Activated naive CD4-positive, alpha-beta T cell treated with anti-CD3 and anti-CD28 coated beads, Interleukin-2, amount 10 ng/mL, durations not matched to agents 7 days and 5 days (primary cell): ENCODE data around the gene DNAH10.

Source experiments
- CTCF ChIA-PET: fragments of 350-600 bp; sonication (Branson Sonifier 250); formaldehyde crosslinking; loops from one replicate; lab custom pipeline; 2021; ENCODE audit warnings: antibody characterized with exemption; lab: Charles Lee
- DNase-seq: peaks from one replicate; pipeline ENCODE4 v3.0.0-alpha.2; 2020
- H3K27ac Mint-ChIP-seq: one replicate; pipeline ENCODE4 v1.8.0; 2021; ENCODE audit warnings: mild to moderate bottlenecking, moderate library complexity, mixed read lengths
- H3K27me3 Mint-ChIP-seq: one replicate; pipeline ENCODE4 v1.8.0; 2021; ENCODE audit warnings: mild to moderate bottlenecking, mixed read lengths
- H3K36me3 Mint-ChIP-seq: one replicate; pipeline ENCODE4 v1.8.0; 2021; ENCODE audit warnings: mixed read lengths
- H3K4me1 Mint-ChIP-seq: one replicate; pipeline ENCODE4 v1.8.0; 2021; ENCODE audit warnings: mixed read lengths
- H3K4me3 Mint-ChIP-seq: one replicate; pipeline ENCODE4 v1.8.0; 2021; ENCODE audit warnings: mild to moderate bottlenecking, moderate library complexity, mixed read lengths
- H3K9me3 Mint-ChIP-seq: one replicate; pipeline ENCODE4 v1.8.0; 2021; ENCODE audit warnings: mixed read lengths

The DNAH10 gene

DNA sequence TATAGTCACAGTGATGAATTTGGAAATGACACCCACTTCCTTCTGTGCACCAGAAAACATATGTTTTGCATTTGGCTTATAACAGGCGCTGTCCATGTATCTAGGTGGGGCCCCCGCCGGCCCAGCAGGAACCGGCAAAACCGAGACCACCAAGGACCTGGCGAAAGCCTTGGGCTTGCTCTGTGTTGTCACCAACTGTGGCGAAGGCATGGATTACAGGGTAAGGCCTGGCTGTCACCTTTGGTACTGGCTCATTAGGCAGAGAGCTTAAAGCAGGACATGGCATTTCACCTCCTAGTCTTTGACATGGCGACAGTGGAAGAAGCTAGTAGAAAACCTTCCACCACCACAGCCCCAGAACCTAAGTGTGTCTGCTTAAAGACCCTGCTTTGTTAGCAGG is 85.8 kb downstream of the DNAH10 start:
- H3K4me3 Mint-ChIP-seq, result no peak overlapping the region
- H3K4me1 Mint-ChIP-seq, result no peaks in the 10 kb centered on the region

DNA sequence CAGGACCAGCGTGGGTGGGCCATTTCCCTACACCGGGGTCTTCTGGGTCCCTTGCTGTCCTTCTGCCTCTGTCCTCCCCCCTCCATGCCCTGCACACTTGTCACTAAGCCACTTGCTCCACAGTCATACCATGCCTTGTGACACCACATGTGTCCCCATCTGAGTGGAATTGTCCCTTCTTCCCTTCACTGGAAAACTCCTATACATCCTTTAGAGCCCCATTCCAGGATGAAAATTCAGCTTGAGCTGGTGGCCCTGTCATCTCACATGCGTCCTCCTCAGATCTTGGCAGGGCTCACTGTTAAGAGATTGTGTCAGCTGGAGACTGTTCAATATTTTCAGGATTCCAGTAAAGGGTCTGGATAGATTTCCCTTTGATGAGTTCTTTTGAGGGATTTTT is 87.4 kb downstream of the DNAH10 start:
- Mint-ChIP-seq H3K36me3 (no peaks in the 10 kb centered on the region), H3K9me3 (no peaks in the 10 kb centered on the region), H3K4me3 (no peak overlapping the region), H3K27ac (no peak overlapping the region), H3K4me1 (no peaks in the 10 kb centered on the region), H3K27me3 (no peaks in the 10 kb centered on the region)
- DNase-seq, result no peak
- CTCF ChIA-PET, result interaction anchor here (1.1 kb wide), 1 partner anchor 135 kb away, joined by 3 read pairs; no protein-coding TSS in a partner anchor

More for the DNA sequence above, 85.8 kb downstream of the DNAH10 start:
- Mint-ChIP-seq H3K9me3 (no peaks in the 10 kb centered on the region), H3K27ac (no peak overlapping the region), H3K36me3 (no peaks in the 10 kb centered on the region), H3K27me3 (no peaks in the 10 kb centered on the region)
- CTCF ChIA-PET, result no interaction called here
- DNase-seq, result no peak

DNA sequence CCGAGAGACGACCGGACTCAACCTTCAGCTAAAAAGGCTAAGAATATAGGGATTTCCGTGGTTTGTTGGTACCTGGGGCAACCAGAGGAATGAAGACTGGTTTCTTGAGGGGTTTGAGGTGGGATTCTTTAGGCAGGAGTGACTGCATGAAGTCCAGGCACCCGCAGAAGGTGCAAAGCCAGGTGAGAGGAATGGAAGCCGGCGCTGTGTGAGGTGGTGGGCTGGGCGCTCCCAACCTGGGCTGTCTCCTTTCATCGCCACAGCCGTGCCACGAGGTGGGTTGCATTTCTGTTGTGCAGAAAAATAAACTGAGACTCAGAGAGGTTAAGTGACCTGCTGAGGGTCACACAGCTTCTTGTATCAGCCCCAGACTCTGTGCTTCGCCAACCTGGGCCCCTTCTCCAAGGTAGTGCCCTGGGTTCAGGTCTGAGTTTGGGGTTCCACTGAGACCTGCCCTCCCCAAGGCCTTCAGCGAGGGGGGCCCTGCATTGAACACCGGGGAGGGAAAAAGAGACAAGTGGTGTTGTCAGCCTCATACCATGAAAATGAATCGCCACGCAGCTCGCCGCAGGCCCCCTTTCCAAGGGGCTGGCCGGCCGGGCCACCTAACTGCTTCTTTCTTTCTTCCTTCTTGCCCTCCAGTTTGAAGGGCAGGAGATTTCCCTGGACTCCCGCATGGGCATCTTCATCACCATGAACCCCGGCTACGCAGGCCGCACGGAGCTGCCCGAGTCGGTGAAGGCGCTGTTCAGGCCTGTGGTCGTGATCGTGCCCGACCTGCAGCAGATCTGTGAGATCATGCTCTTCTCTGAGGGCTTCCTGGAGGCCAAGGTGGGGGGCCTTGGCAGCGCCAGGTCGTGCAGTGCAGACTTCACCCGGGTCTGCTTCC is 88.4 kb downstream of the DNAH10 start:
- CTCF ChIA-PET, result interaction anchor here (1.1 kb wide), 1 partner anchor 134 kb away, joined by 3 read pairs; no protein-coding TSS in a partner anchor
- Mint-ChIP-seq H3K27me3 (no peaks in the 10 kb centered on the region), H3K9me3 (no peaks in the 10 kb centered on the region), H3K4me1 (no peaks in the 10 kb centered on the region), H3K4me3 (no peak overlapping the region), H3K27ac (no peak overlapping the region), H3K36me3 (no peaks in the 10 kb centered on the region)
- DNase-seq, result no peak

DNA sequence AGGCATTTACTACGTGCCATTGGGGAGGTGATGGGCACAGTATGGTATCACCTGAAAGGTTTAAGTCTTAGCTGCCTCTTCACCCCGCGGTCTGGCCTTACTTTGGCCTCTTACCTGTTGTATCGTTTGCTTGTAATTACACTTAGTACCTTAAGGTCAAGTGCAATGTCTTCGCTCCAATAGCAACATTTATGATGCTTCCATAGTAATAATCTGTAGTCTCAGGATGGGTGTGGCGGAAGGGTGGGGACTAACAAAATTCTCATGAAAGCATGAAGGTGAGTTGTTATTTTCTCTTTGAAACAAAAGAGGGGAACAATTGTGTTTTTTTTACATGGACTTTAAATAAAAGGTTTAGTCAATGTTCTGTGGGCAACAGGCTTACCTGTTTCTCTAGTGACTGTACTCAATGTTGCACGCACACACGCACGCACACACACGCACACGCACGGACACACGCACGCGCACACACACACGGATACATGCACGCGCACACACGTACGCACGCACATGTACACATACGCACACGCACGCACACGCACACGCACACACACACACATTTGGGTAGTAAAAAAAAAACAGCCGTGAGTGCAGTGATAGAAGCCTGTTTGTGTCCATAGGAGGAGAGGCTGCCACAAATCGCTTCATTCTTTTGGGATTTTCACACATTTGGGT is 91.4 kb downstream of the DNAH10 start:
- DNase-seq, result no peak
- H3K27me3 Mint-ChIP-seq, result no peaks in the 10 kb centered on the region
- no peaks in the 10 kb centered on the region for H3K4me1 Mint-ChIP-seq
- H3K36me3 Mint-ChIP-seq, result no peaks in the 10 kb centered on the region
- H3K4me3 Mint-ChIP-seq, result no peak overlapping the region
- CTCF ChIA-PET, result no interaction called here
- H3K9me3 Mint-ChIP-seq, result no peaks in the 10 kb centered on the region
- H3K27ac Mint-ChIP-seq, result no peak overlapping the region

DNA sequence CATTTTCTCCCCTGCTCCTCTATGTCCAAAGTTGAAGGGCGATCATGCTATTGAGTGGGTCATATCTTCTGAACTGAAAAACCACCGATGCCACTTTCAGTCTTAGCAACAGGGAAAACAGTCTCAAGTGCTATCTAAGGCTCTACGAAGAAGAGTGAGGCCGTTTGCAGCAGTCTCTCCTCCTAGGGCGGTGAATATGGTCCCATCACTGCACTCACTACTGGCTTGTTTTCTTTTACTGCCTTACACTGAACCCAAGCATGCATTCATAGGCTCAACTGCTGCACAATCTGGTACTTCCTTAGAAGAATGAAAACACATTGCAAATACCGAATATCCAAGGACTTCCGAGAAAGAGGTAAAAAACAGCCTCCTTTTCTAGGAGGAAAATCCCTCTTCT is 92.1 kb downstream of the DNAH10 start:
- no peak overlapping the region for H3K4me3 Mint-ChIP-seq

DNA sequence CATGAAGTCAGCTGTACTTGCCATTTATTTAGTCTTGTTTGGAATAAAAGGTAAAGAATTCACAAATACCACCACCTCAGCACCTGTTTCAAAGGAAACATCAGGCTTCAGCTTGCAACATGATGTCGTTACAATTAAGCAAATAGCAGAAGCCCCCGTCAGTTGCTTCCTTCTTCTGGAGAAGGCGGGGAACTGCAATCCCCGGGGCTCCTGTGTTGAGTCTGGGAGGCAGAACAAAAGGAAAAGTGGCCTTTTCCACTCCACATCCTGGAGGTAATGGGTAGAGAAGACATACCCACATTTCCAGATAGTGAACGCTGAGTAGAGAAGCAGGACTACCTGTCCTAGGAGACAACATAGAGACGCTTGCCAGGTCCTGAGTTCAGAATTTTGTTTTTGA is 92.8 kb downstream of the DNAH10 start:
- Mint-ChIP-seq H3K27me3 (no peaks in the 10 kb centered on the region), H3K4me3 (no peak overlapping the region)
- CTCF ChIA-PET, result no interaction called here

More for the DNA sequence above, 92.1 kb downstream of the DNAH10 start:
- Mint-ChIP-seq H3K4me1 (no peaks in the 10 kb centered on the region), H3K27me3 (no peaks in the 10 kb centered on the region), H3K36me3 (no peaks in the 10 kb centered on the region), H3K9me3 (no peaks in the 10 kb centered on the region), H3K27ac (no peak overlapping the region)
- no peak for DNase-seq
- CTCF ChIA-PET, result no interaction called here

DNA sequence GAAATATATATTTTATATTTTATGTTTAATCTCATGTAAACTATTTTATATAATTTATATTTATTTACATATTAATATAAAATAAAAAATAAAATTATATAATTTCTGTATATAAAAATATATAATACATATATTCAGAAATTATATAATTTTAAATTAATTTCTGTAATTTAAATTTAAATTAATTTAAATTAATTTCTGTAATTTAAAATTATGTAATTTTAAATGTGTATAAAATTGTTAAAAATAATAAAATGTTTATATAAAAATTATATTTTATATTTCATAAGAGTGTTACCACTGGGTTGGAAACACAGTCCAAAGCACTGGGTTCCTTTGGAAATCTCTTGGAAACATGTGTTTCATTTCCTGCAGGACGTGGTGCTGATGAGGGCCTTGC is 94.6 kb downstream of the DNAH10 start:
- H3K9me3 Mint-ChIP-seq, result no peaks in the 10 kb centered on the region
- H3K4me1 Mint-ChIP-seq, result no peaks in the 10 kb centered on the region
- no peaks in the 10 kb centered on the region for H3K27me3 Mint-ChIP-seq
- DNase-seq, result no peak
- no peak overlapping the region for H3K4me3 Mint-ChIP-seq
- H3K27ac Mint-ChIP-seq, result no peak overlapping the region
- CTCF ChIA-PET, result no interaction called here
- H3K36me3 Mint-ChIP-seq, result no peaks in the 10 kb centered on the region

More for the DNA sequence above, 92.8 kb downstream of the DNAH10 start:
- H3K4me1 Mint-ChIP-seq, result no peaks in the 10 kb centered on the region
- H3K27ac Mint-ChIP-seq, result no peak overlapping the region
- H3K36me3 Mint-ChIP-seq, result no peaks in the 10 kb centered on the region
- no peaks in the 10 kb centered on the region for H3K9me3 Mint-ChIP-seq
- no peak for DNase-seq

DNA sequence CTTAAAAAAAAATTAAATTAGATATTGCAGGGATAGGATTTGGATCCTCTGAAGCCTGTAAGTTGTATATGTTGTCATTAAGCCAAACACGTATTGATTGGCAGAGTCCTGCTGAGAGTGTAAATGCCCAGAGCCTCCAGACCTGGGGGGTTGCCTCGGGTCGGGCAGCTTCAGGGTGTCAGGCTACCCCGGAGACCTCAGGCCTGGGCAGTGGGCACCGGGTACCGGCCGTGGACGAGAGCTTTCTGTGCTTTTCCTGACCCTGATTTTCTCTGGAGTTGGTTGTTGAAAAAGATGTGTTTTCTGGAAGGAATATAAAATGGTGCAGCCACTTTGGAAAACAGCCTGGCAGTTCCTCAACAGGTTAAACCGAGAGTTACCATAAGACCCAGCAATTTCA is 96.1 kb downstream of the DNAH10 start:
- no peak overlapping the region for H3K4me3 Mint-ChIP-seq
- H3K4me1 Mint-ChIP-seq, result no peaks in the 10 kb centered on the region
- no peak for DNase-seq
- no peaks in the 10 kb centered on the region for H3K9me3 Mint-ChIP-seq
- H3K36me3 Mint-ChIP-seq, result no peaks in the 10 kb centered on the region
- peaks cover 4% of the 10 kb centered on the region for H3K27me3 Mint-ChIP-seq
- no peak overlapping the region for H3K27ac Mint-ChIP-seq
- CTCF ChIA-PET, result no interaction called here

GRCh38 chr12:123859035-123859434 is 96.9 kb downstream of the DNAH10 start:
- DNase-seq, result no peak
- H3K36me3 Mint-ChIP-seq, result no peaks in the 10 kb centered on the region
- H3K27ac Mint-ChIP-seq, result no peak overlapping the region
- no peaks in the 10 kb centered on the region for H3K4me1 Mint-ChIP-seq
- H3K9me3 Mint-ChIP-seq, result no peaks in the 10 kb centered on the region
- no peak overlapping the region for H3K4me3 Mint-ChIP-seq
- peaks cover 4% of the 10 kb centered on the region for H3K27me3 Mint-ChIP-seq
- CTCF ChIA-PET, result no interaction called here

DNA sequence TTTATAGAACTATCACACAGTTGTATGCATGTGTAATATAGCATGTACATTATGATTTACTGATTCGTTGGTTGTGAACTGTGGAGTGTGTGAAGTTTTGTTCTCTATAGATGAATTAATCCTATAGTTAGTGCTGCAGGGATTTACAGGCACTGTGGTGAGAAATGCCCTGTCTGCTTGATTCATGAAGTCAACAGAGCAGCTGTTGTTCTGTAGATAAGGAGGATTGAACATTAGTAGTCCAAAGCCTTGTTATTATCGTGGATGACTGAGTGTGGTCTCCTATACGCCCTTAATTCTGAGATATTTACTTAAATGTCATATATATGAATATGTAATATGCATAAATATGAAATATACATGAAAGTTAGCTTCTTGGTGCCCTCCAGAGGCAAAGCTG is 98.3 kb downstream of the DNAH10 start:
- no peak overlapping the region for H3K4me3 Mint-ChIP-seq
- CTCF ChIA-PET, result interaction anchor here (1.0 kb wide), 1 partner anchor 44 kb away, joined by 3 read pairs; no protein-coding TSS in a partner anchor
- H3K4me1 Mint-ChIP-seq, result no peaks in the 10 kb centered on the region
- no peak overlapping the region for H3K27ac Mint-ChIP-seq
- no peaks in the 10 kb centered on the region for H3K36me3 Mint-ChIP-seq
- DNase-seq, result no peak
- peaks cover 4% of the 10 kb centered on the region for H3K27me3 Mint-ChIP-seq
- no peaks in the 10 kb centered on the region for H3K9me3 Mint-ChIP-seq

- CTCF ChIA-PET, result interaction anchor here (1.0 kb wide), 1 partner anchor 43 kb away, joined by 3 read pairs; no protein-coding TSS in a partner anchor
- Mint-ChIP-seq H3K4me1 (no peaks in the 10 kb centered on the region), H3K4me3 (no peak overlapping the region), H3K36me3 (no peaks in the 10 kb centered on the region), H3K27ac (no peak overlapping the region), H3K27me3 (peaks cover 4% of the 10 kb centered on the region), H3K9me3 (no peaks in the 10 kb centered on the region)
- DNase-seq, result no peak
These were observed 99.3 kb downstream of the DNAH10 start for GRCh38 chr12:123861392-123861791.

- no peaks in the 10 kb centered on the region for H3K4me1 Mint-ChIP-seq
- no peaks in the 10 kb centered on the region for H3K9me3 Mint-ChIP-seq
- H3K27ac Mint-ChIP-seq, result no peak overlapping the region
- H3K4me3 Mint-ChIP-seq, result no peak overlapping the region
- H3K36me3 Mint-ChIP-seq, result no peaks in the 10 kb centered on the region
- H3K27me3 Mint-ChIP-seq, result peaks cover 27% of the 10 kb centered on the region
- no peak for DNase-seq
- CTCF ChIA-PET, result no interaction called here
These were observed 105.0 kb downstream of the DNAH10 start for GRCh38 chr12:123867141-123867540.

- Mint-ChIP-seq H3K27me3 (peaks cover 25% of the 10 kb centered on the region), H3K4me3 (no peak overlapping the region), H3K36me3 (no peaks in the 10 kb centered on the region), H3K9me3 (no peaks in the 10 kb centered on the region), H3K27ac (no peak overlapping the region), H3K4me1 (no peaks in the 10 kb centered on the region)
- DNase-seq, result no peak
- CTCF ChIA-PET, result no interaction called here
These were observed 106.7 kb downstream of the DNAH10 start for GRCh38 chr12:123868791-123869190.

- no peak for DNase-seq
- Mint-ChIP-seq H3K36me3 (no peaks in the 10 kb centered on the region), H3K9me3 (no peaks in the 10 kb centered on the region), H3K27ac (no peak overlapping the region), H3K4me3 (no peak overlapping the region), H3K4me1 (no peaks in the 10 kb centered on the region), H3K27me3 (peaks cover 28% of the 10 kb centered on the region)
- CTCF ChIA-PET, result no interaction called here
These were observed 111.7 kb downstream of the DNAH10 start for GRCh38 chr12:123873793-123874192.

GRCh38 chr12:123877968-123878367 is 115.9 kb downstream of the DNAH10 start:
- Mint-ChIP-seq H3K9me3 (no peaks in the 10 kb centered on the region), H3K4me1 (no peaks in the 10 kb centered on the region), H3K4me3 (no peak overlapping the region), H3K36me3 (no peaks in the 10 kb centered on the region), H3K27ac (no peak overlapping the region), H3K27me3 (peaks cover 13% of the 10 kb centered on the region)
- DNase-seq, result no peak
- CTCF ChIA-PET, result no interaction called here
